ENCODE measurements around the gene TMEM40.

Gene TMEM40

GRCh38 chr3:12742330-12743107, 16.5 kb downstream of the TMEM40 start:
- no peak for DNase-seq (ENCODE audit: low spot score)
- no peak for TF ChIP-seq CTCF (conservative IDR thresholded peaks at IDR 0.05; ENCODE audit: low read depth)
- POLR2A ChIA-PET (ENCODE audit: low non-redundant PET) = no interaction called here
- no peak overlapping the region for H3K27ac ChIP-seq
- CTCF ChIA-PET = no interaction called here

- ChIA-PET CTCF (no interaction called here), POLR2A (ENCODE audit: low non-redundant PET) (no interaction called here)
- H3K27ac ChIP-seq = no peak overlapping the region
- TF ChIP-seq CTCF (conservative IDR thresholded peaks at IDR 0.05; ENCODE audit: low read depth) = no peak
- DNase-seq (ENCODE audit: low spot score) = no peak
Measured at GRCh38 chr3:12741209-12741608, 17.9 kb downstream of the TMEM40 start.

GRCh38 chr3:12737833-12738232, 21.2 kb downstream of the TMEM40 start:
- TF ChIP-seq CTCF (conservative IDR thresholded peaks at IDR 0.05; ENCODE audit: low read depth) = no peak
- CTCF ChIA-PET = no interaction called here
- POLR2A ChIA-PET (ENCODE audit: low non-redundant PET) = no interaction called here
- no peak for DNase-seq (ENCODE audit: low spot score)
- H3K27ac ChIP-seq = no peak overlapping the region

- DNase-seq (ENCODE audit: low spot score) = no peak
- POLR2A ChIA-PET (ENCODE audit: low non-redundant PET) = no interaction called here
- no peak for TF ChIP-seq CTCF (conservative IDR thresholded peaks at IDR 0.05; ENCODE audit: low read depth)
- no peak overlapping the region for H3K27ac ChIP-seq
- CTCF ChIA-PET = no interaction called here
Measured at GRCh38 chr3:12737319-12737718, 21.7 kb downstream of the TMEM40 start.

GRCh38 chr3:12734960-12735359, 24.1 kb downstream of the TMEM40 start:
- TF ChIP-seq CTCF (conservative IDR thresholded peaks at IDR 0.05; ENCODE audit: low read depth) = no peak
- no peak overlapping the region for H3K27ac ChIP-seq
- ChIA-PET CTCF (no interaction called here), POLR2A (ENCODE audit: low non-redundant PET) (no interaction called here)
- no peak for DNase-seq (ENCODE audit: low spot score)

- ChIA-PET POLR2A (ENCODE audit: low non-redundant PET) (no interaction called here), CTCF (interaction anchor here (0.8 kb wide), 1 partner anchor 175 kb away, joined by 5 read pairs; no protein-coding TSS in a partner anchor)
- no peak for DNase-seq (ENCODE audit: low spot score)
- no peak overlapping the region for H3K27ac ChIP-seq
- no peak for TF ChIP-seq CTCF (conservative IDR thresholded peaks at IDR 0.05; ENCODE audit: low read depth)
Measured at GRCh38 chr3:12733566-12733965, 25.5 kb downstream of the TMEM40 start.

Data from RWPE1 (cell line).